HG03521 (cell line): ENCODE data around the gene ACIN1.
A peak's percentile ranks its signal among the peaks of the same experiment; 100 is the strongest.

Experiments used
- ATAC-seq: cut with Tn5 transposase; IDR thresholded peaks from one replicate; pipeline ENCODE4 v1.9.1; 2021; ENCODE audit warnings: mild to moderate bottlenecking, moderate library complexity; ENCODE audit not compliant: unreplicated experiment

The ACIN1 gene

GRCh38 chr14:23085458-23085857 is 9.5 kb downstream of the ACIN1 start:
- ATAC-seq, result no peak

GRCh38 chr14:23080474-23080873 is 14.5 kb downstream of the ACIN1 start:
- ATAC-seq, result no peak

GRCh38 chr14:23079716-23080115 is 15.2 kb downstream of the ACIN1 start:
- no peak for ATAC-seq

GRCh38 chr14:23078692-23079116 is 16.2 kb downstream of the ACIN1 start:
- no peak for ATAC-seq

- ATAC-seq, result no peak
Observed at GRCh38 chr14:23077962-23078361, 17.0 kb downstream of the ACIN1 start.

GRCh38 chr14:23076785-23077408 is 18.0 kb downstream of the ACIN1 start:
- no peak for ATAC-seq

GRCh38 chr14:23074906-23075305 is 20.0 kb downstream of the ACIN1 start:
- no peak for ATAC-seq

GRCh38 chr14:23071921-23072539 is 22.9 kb downstream of the ACIN1 start:
- no peak for ATAC-seq

GRCh38 chr14:23071244-23071920 is 23.6 kb downstream of the ACIN1 start:
- peak; percentile 79 for ATAC-seq

GRCh38 chr14:23070262-23071129 is 24.4 kb downstream of the ACIN1 start:
- ATAC-seq, result no peak

- ATAC-seq, result no peak
Observed at GRCh38 chr14:23069413-23069806, 25.5 kb downstream of the ACIN1 start.

- peak; percentile 62 for ATAC-seq
Observed at GRCh38 chr14:23068789-23069412, 26.0 kb downstream of the ACIN1 start.

- no peak for ATAC-seq
Observed at GRCh38 chr14:23067847-23068788, 26.8 kb downstream of the ACIN1 start.

- no peak for ATAC-seq
Observed at GRCh38 chr14:23066855-23067744, 27.8 kb downstream of the ACIN1 start.

- no peak for ATAC-seq
Observed at GRCh38 chr14:23066368-23066767, 28.6 kb downstream of the ACIN1 start.

- no peak for ATAC-seq
Observed at GRCh38 chr14:23063601-23064000, 31.3 kb downstream of the ACIN1 start.

GRCh38 chr14:23062002-23062401 is 32.9 kb downstream of the ACIN1 start:
- no peak for ATAC-seq

GRCh38 chr14:23060536-23061260 is 34.2 kb downstream of the ACIN1 start:
- ATAC-seq, result no peak
